Posterior cingulate gyrus (tissue), 11 donors: ENCODE results near the gene LRMDA.

Experiments
- DNase-seq, 10 donors: peaks; one replicate each; pipeline versions ENCODE4 v3.0.0 to v3.0.0-alpha.2; 2020 to 2021; ENCODE audit warnings: mixed read lengths in 3 of 10
- intact Hi-C: fragments of 100-400 bp; cut with DNase I; formaldehyde crosslinking; loops from one replicate; pipeline ENCODE4 v1.15.1; 2023

LRMDA gene

GRCh38 chr10:75952093-75952492 lies 520.7 kb downstream of the LRMDA start:
- intact Hi-C loops: no loop called here
- DNase-seq: no peak

GRCh38 chr10:75954486-75954885 lies 523.1 kb downstream of the LRMDA start:
- DNase-seq: no peak
- intact Hi-C loops: no loop called here

GRCh38 chr10:75955973-75956502 lies 524.6 kb downstream of the LRMDA start:
- no peak for DNase-seq
- intact Hi-C loops: no loop called here

- no peak for DNase-seq
- intact Hi-C loops: no loop called here
These were observed 525.2 kb downstream of the LRMDA start for GRCh38 chr10:75956624-75957023.

GRCh38 chr10:75957314-75958120 lies 526.1 kb downstream of the LRMDA start:
- DNase-seq: no peak
- intact Hi-C loops: no loop called here

GRCh38 chr10:75959209-75959608 lies 527.8 kb downstream of the LRMDA start:
- intact Hi-C loops: no loop called here
- no peak for DNase-seq

GRCh38 chr10:75959912-75960311 lies 528.5 kb downstream of the LRMDA start:
- DNase-seq: no peak
- intact Hi-C loops: no loop called here

- no peak for DNase-seq
- intact Hi-C loops: no loop called here
These were observed 531.1 kb downstream of the LRMDA start for GRCh38 chr10:75962395-75963061.

GRCh38 chr10:75967491-75967890 lies 536.1 kb downstream of the LRMDA start:
- no peak for DNase-seq
- intact Hi-C loops: no loop called here

- intact Hi-C loops: no loop called here
- no peak for DNase-seq
These were observed 537.6 kb downstream of the LRMDA start for GRCh38 chr10:75969031-75969430.

GRCh38 chr10:75971402-75972211 lies 540.2 kb downstream of the LRMDA start:
- intact Hi-C loops: no loop called here
- no peak for DNase-seq

- intact Hi-C loops: no loop called here
- DNase-seq: no peak
These were observed 541.3 kb downstream of the LRMDA start for GRCh38 chr10:75972491-75973276.

- intact Hi-C loops: no loop called here
These were observed 542.7 kb downstream of the LRMDA start for GRCh38 chr10:75974080-75974479.

GRCh38 chr10:75976681-75977080 lies 545.3 kb downstream of the LRMDA start:
- no peak for DNase-seq
- intact Hi-C loops: no loop called here

More at GRCh38 chr10:75974080-75974479, 542.7 kb downstream of the LRMDA start:
- DNase-seq: no peak

- no peak for DNase-seq
These were observed 545.7 kb downstream of the LRMDA start for GRCh38 chr10:75977139-75977538.

GRCh38 chr10:75978213-75978612 lies 546.8 kb downstream of the LRMDA start:
- intact Hi-C loops: no loop called here
- no peak for DNase-seq

More at GRCh38 chr10:75977139-75977538, 545.7 kb downstream of the LRMDA start:
- intact Hi-C loops: no loop called here

- intact Hi-C loops: no loop called here
- no peak for DNase-seq
These were observed 549.1 kb downstream of the LRMDA start for GRCh38 chr10:75980419-75981002.

- DNase-seq: peak in 1 of 10 donors; percentile 11
- intact Hi-C loops: no loop called here
These were observed 551.4 kb downstream of the LRMDA start for GRCh38 chr10:75982611-75983369.

GRCh38 chr10:75984067-75984466 lies 552.6 kb downstream of the LRMDA start:
- no peak for DNase-seq
- intact Hi-C loops: no loop called here
